ENCODE results near the gene MATN4.
"Not testable (repeated sequence)": the region's sequence is repeated elsewhere in the genome, so short reads cannot be mapped to it uniquely, and the experiment has no call there.

The MATN4 gene

GRCh38 chr20:45308117-45308778 is at the start of gene MATN4:
MATN4 (minus strand) TSS chr20:45308299; CDS start chr20:45305582, 2,717 bp downstream.
- no peak for DNase-seq (ENCODE audit: low read depth in 2 of 2)

GRCh38 chr20:45355209-45356084 is 47.3 kb upstream of the MATN4 start:
- no peak for DNase-seq (ENCODE audit: low read depth in 2 of 2)

- no peak for DNase-seq (ENCODE audit: low read depth in 2 of 2)
These were observed 46.5 kb upstream of the MATN4 start for GRCh38 chr20:45354423-45355208.

GRCh38 chr20:45353746-45354145 is 45.6 kb upstream of the MATN4 start:
- no peak for DNase-seq (ENCODE audit: low read depth in 2 of 2)

- DNase-seq (ENCODE audit: low read depth in 2 of 2) = no peak
These were observed 44.6 kb upstream of the MATN4 start for GRCh38 chr20:45352729-45353128.

GRCh38 chr20:45350795-45351194 is 42.7 kb upstream of the MATN4 start:
- DNase-seq (ENCODE audit: low read depth in 2 of 2) = not testable (repeated sequence)

GRCh38 chr20:45350217-45350616 is 42.1 kb upstream of the MATN4 start:
- DNase-seq (ENCODE audit: low read depth in 2 of 2) = no peak

- DNase-seq (ENCODE audit: low read depth in 2 of 2) = peak; percentile 11 to 34
These were observed 40.1 kb upstream of the MATN4 start, which contains the start of gene SDC4 for GRCh38 chr20:45347936-45348778. SDC4 (minus strand) TSS chr20:45348424; CDS start chr20:45348384, 40 bp downstream.

GRCh38 chr20:45347297-45347935 is 39.3 kb upstream of the MATN4 start:
- no peak for DNase-seq (ENCODE audit: low read depth in 2 of 2)

- no peak for DNase-seq (ENCODE audit: low read depth in 2 of 2)
These were observed 38.8 kb upstream of the MATN4 start for GRCh38 chr20:45346851-45347250.

- no peak for DNase-seq (ENCODE audit: low read depth in 2 of 2)
These were observed 38.2 kb upstream of the MATN4 start for GRCh38 chr20:45346291-45346718.

- DNase-seq (ENCODE audit: low read depth in 2 of 2) = no peak
These were observed 37.2 kb upstream of the MATN4 start for GRCh38 chr20:45345104-45345936.

- no peak for DNase-seq (ENCODE audit: low read depth in 2 of 2)
These were observed 36.2 kb upstream of the MATN4 start for GRCh38 chr20:45344168-45344860.

GRCh38 chr20:45343532-45344167 is 35.6 kb upstream of the MATN4 start:
- no peak for DNase-seq (ENCODE audit: low read depth in 2 of 2)

GRCh38 chr20:45342855-45343531 is 34.9 kb upstream of the MATN4 start:
- DNase-seq (ENCODE audit: low read depth in 2 of 2) = no peak

GRCh38 chr20:45341939-45342854 is 34.1 kb upstream of the MATN4 start:
- no peak for DNase-seq (ENCODE audit: low read depth in 2 of 2)

- no peak for DNase-seq (ENCODE audit: low read depth in 2 of 2)
These were observed 33.5 kb upstream of the MATN4 start for GRCh38 chr20:45341579-45341938.
